Ishikawa (cell line): Measurements from ENCODE around the gene WDHD1.

Experiments
- CEBPB ChIP-seq: IDR thresholded peaks from 2 replicates; pipeline ENCODE4 v1.6.1; 2012
- CREB1 ChIP-seq: IDR thresholded peaks from 2 replicates; pipeline ENCODE4 v1.6.1; 2012; ENCODE audit warnings: low read depth
- EGR1 ChIP-seq: IDR thresholded peaks from 2 replicates; pipeline ENCODE4 v1.6.1; 2012
- EP300 ChIP-seq: IDR thresholded peaks from 2 replicates; pipeline ENCODE4 v1.6.1; 2012; ENCODE audit warnings: borderline replicate concordance
- FOXM1 ChIP-seq: IDR thresholded peaks from 2 replicates; pipeline ENCODE4 v1.6.1; 2012; ENCODE audit warnings: low read depth, borderline replicate concordance
- MAX ChIP-seq: IDR thresholded peaks from 2 replicates; pipeline ENCODE4 v1.6.1; 2012
- NFIC ChIP-seq: IDR thresholded peaks from 2 replicates; pipeline ENCODE4 v1.6.1; 2012
- RAD21 ChIP-seq: IDR thresholded peaks from 2 replicates; pipeline ENCODE4 v1.6.1; 2012; ENCODE audit warnings: low read depth
- REST ChIP-seq: IDR thresholded peaks from 2 replicates; pipeline ENCODE4 v1.6.1; 2012; ENCODE audit warnings: low read depth, mild to moderate bottlenecking
- TAF1 ChIP-seq: IDR thresholded peaks from 2 replicates; pipeline ENCODE4 v1.6.1; 2012; ENCODE audit warnings: low read depth, mild to moderate bottlenecking
- TCF12 ChIP-seq: IDR thresholded peaks from 2 replicates; pipeline ENCODE4 v1.6.1; 2012; ENCODE audit warnings: low read depth
- TEAD4 ChIP-seq: IDR thresholded peaks from 2 replicates; pipeline ENCODE4 v1.6.1; 2012
- USF1 ChIP-seq: IDR thresholded peaks from 2 replicates; pipeline ENCODE4 v1.6.1; 2012
- YY1 ChIP-seq: IDR thresholded peaks from 2 replicates; pipeline ENCODE4 v1.6.1; 2012; ENCODE audit warnings: low read depth
- ZBTB7A ChIP-seq: IDR thresholded peaks from 2 replicates; pipeline ENCODE4 v1.6.1; 2012; ENCODE audit warnings: low read depth

Gene WDHD1

GRCh38 chr14:54931598-54932340 is 95.1 kb downstream of the WDHD1 start:
- TF ChIP-seq CREB1 (no peak), TAF1 (no peak), RAD21 (no peak), TEAD4 (no peak), TCF12 (no peak), USF1 (no peak), ZBTB7A (no peak), REST (no peak), EGR1 (no peak), NFIC (no peak), YY1 (no peak), CEBPB (no peak), EP300 (no peak), MAX (no peak)

GRCh38 chr14:54931101-54931500 is 95.8 kb downstream of the WDHD1 start:
- TF ChIP-seq EP300 = no peak
- no peak for TF ChIP-seq EGR1
- TF ChIP-seq MAX = no peak
- no peak for TF ChIP-seq USF1
- TF ChIP-seq RAD21 = no peak
- TF ChIP-seq TEAD4 = no peak
- no peak for TF ChIP-seq TCF12
- TF ChIP-seq YY1 = no peak
- TF ChIP-seq REST = no peak
- TF ChIP-seq CREB1 = no peak
- no peak for TF ChIP-seq CEBPB
- TF ChIP-seq NFIC = no peak
- no peak for TF ChIP-seq TAF1
- TF ChIP-seq FOXM1 = no peak
- TF ChIP-seq ZBTB7A = no peak

GRCh38 chr14:54929556-54929955 is 97.3 kb downstream of the WDHD1 start:
- TF ChIP-seq YY1 (no peak), FOXM1 (no peak), CREB1 (no peak), RAD21 (no peak), NFIC (no peak)

GRCh38 chr14:54928216-54928615 is 98.7 kb downstream of the WDHD1 start:
- TF ChIP-seq RAD21 (no peak), MAX (no peak), EP300 (no peak), YY1 (no peak), FOXM1 (no peak), CREB1 (no peak), NFIC (no peak), EGR1 (no peak), TCF12 (no peak), REST (no peak), TEAD4 (no peak), ZBTB7A (no peak), USF1 (no peak), CEBPB (no peak)
